Measurements from ENCODE around the gene ASTN1. TPM values are rescaled to one million over a fixed set of nuclear protein-coding genes. Genes with fewer than 3 reads are reported as not detected.

Gene ASTN1
- total RNA-seq, 1 experiment from 2014 or later, result 0.42 TPM

DNA sequence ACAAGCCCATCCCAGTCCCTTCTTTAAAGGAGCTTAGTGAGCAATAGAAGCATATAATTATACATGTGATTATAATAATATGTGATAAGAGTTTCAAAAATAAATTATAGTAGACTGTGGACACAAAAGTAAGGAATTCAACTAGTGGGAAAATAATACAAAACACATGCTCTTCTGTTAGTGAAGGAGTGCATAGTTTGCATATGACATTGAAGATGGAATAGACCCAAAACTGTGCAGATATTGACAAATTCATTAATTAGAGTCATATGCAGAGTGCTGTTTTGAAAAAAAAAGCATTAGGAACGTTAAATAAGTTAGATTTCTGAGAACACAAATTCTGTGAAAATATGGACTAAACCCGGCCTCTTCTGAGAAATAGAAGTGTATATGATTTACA, 278.8 kb downstream of the ASTN1 start (continued):
- TF ChIP-seq YY1 (IDR thresholded peaks at IDR 0.05; ENCODE audit: extremely low read depth, insufficient replicate concordance, low read depth, low read length) (no peak), CBX3 (IDR thresholded peaks at IDR 0.05; ENCODE audit: low read depth) (no peak), EGR1 (IDR thresholded peaks at IDR 0.05; ENCODE audit: low read depth) (no peak)

DNA sequence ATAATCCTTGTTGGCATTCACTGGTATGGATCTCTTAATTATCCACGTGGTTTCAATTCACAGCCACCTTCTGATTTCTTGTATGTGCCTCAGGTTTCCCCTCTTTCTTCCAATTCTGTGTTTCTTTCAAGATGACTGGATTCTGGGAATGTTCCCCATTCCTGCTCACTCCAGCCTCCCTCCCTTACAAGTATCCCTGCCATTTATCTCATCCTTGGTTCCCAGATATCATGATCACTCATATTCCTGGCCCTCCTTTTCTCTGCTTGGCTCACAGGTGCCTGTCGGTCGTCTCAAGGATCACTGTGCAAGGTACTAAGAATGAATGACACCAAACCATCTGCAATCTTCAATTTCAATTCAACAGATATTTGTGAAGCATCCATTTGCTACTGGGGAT, 279.2 kb downstream of the ASTN1 start:
- RAD21 ChIA-PET (ENCODE audit: low non-redundant PET in 1 of 2, low total read pairs in 2 of 2, uncharacterized antibody in 2 of 2, unreplicated experiment in 2 of 2), result no interaction called here
- no peak for DNase-seq (ENCODE audit: low read depth, low spot score)

DNA sequence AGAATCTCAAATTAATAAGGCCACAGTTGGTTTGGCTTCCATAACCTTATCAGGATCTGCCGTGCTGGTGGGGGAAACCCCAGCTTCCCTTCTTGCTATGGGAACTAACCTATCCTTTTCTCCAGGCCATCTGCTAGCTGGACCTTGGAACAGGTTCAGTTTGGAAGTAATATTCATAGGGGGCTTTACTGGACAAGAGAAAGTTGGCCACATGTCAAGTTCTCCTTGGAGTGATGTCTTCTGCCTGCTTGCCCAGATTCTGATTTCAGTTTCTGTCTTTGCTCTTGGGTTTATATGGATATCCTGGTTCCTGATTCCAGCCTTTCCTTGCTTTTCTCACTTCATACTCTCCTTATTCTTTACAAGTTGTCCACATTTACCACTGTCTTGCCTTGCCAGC, 279.6 kb downstream of the ASTN1 start:
- Histone ChIP-seq H3K36me3 (ENCODE audit: control insufficient read depth in 1 of 2, insufficient read depth in 2 of 2, low read length in 2 of 2) (no peaks in the 10 kb centered on the region), H3K9me2 (ENCODE audit: insufficient read depth) (no peaks in the 10 kb centered on the region), H2AFZ (ENCODE audit: low read depth, low read length, poor library complexity, severe bottlenecking) (no peak overlapping the region), H3K79me2 (ENCODE audit: insufficient read depth, low read length) (no peaks in the 10 kb centered on the region), H3K9me3 (ENCODE audit: control insufficient read depth in 1 of 2, insufficient read depth in 1 of 2, low read depth in 1 of 2, low read length in 2 of 2) (no peaks in the 10 kb centered on the region), H3K4me1 (ENCODE audit: control insufficient read depth in 1 of 2, insufficient read depth in 2 of 2, low read length in 2 of 2) (no peaks in the 10 kb centered on the region), H3K4me2 (ENCODE audit: low read length) (no peak overlapping the region), H3K4me3 (replicated peaks in 1 of 2; ENCODE audit: low read depth in 1 of 2, low read length in 2 of 2) (no peak overlapping the region), H3K27me3 (ENCODE audit: insufficient read depth, low read length) (peaks cover 27% of the 10 kb centered on the region), H3K9ac (ENCODE audit: low read length) (no peak overlapping the region), H3K27ac (ENCODE audit: low read depth, low read length) (no peak overlapping the region), H4K20me1 (ENCODE audit: insufficient read depth) (no peaks in the 10 kb centered on the region)
- ATAC-seq, result no peak
- RAD21 ChIA-PET (ENCODE audit: low non-redundant PET in 1 of 2, low total read pairs in 2 of 2, uncharacterized antibody in 2 of 2, unreplicated experiment in 2 of 2), result no interaction called here
- intact Hi-C loops (cut with micrococcal nuclease), result no loop called here
- no peak for DNase-seq (ENCODE audit: low read depth, low spot score)
- CTCF ChIA-PET, result no interaction called here
- POLR2A ChIA-PET, result no interaction called here
- no TSS peak for BruUV-seq (replicated peaks)
- TF ChIP-seq POLR2AphosphoS5 (IDR thresholded peaks at IDR 0.05; ENCODE audit: low read depth, low read length) (no peak), TCF7L2 (IDR thresholded peaks at IDR 0.05; ENCODE audit: borderline replicate concordance, extremely low read depth, insufficient read depth, insufficient read length) (no peak), YY1 (IDR thresholded peaks at IDR 0.05; ENCODE audit: extremely low read depth, insufficient replicate concordance, low read depth, low read length) (no peak), JUND (IDR thresholded peaks at IDR 0.05) (no peak), ZFX (IDR thresholded peaks at IDR 0.05) (no peak), SRF (IDR thresholded peaks at IDR 0.05; ENCODE audit: low read depth) (no peak), ELF1 (IDR thresholded peaks at IDR 0.05; ENCODE audit: borderline replicate concordance, low read depth) (no peak)
- TF ChIP-seq, protein P1, sequence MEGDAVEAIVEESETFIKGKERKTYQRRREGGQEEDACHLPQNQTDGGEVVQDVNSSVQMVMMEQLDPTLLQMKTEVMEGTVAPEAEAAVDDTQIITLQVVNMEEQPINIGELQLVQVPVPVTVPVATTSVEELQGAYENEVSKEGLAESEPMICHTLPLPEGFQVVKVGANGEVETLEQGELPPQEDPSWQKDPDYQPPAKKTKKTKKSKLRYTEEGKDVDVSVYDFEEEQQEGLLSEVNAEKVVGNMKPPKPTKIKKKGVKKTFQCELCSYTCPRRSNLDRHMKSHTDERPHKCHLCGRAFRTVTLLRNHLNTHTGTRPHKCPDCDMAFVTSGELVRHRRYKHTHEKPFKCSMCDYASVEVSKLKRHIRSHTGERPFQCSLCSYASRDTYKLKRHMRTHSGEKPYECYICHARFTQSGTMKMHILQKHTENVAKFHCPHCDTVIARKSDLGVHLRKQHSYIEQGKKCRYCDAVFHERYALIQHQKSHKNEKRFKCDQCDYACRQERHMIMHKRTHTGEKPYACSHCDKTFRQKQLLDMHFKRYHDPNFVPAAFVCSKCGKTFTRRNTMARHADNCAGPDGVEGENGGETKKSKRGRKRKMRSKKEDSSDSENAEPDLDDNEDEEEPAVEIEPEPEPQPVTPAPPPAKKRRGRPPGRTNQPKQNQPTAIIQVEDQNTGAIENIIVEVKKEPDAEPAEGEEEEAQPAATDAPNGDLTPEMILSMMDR (IDR thresholded peaks at IDR 0.05 in 2 of 3, conservative IDR thresholded peaks at IDR 0.05 in 1 of 3; ENCODE audit: borderline replicate concordance in 1 of 3, insufficient read depth in 1 of 3, low read depth in 2 of 3, low read length in 2 of 3), result no peak
- TF ChIP-seq, protein P2, sequence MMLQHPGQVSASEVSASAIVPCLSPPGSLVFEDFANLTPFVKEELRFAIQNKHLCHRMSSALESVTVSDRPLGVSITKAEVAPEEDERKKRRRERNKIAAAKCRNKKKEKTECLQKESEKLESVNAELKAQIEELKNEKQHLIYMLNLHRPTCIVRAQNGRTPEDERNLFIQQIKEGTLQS (IDR thresholded peaks at IDR 0.05), result no peak
- TF ChIP-seq, protein P3, sequence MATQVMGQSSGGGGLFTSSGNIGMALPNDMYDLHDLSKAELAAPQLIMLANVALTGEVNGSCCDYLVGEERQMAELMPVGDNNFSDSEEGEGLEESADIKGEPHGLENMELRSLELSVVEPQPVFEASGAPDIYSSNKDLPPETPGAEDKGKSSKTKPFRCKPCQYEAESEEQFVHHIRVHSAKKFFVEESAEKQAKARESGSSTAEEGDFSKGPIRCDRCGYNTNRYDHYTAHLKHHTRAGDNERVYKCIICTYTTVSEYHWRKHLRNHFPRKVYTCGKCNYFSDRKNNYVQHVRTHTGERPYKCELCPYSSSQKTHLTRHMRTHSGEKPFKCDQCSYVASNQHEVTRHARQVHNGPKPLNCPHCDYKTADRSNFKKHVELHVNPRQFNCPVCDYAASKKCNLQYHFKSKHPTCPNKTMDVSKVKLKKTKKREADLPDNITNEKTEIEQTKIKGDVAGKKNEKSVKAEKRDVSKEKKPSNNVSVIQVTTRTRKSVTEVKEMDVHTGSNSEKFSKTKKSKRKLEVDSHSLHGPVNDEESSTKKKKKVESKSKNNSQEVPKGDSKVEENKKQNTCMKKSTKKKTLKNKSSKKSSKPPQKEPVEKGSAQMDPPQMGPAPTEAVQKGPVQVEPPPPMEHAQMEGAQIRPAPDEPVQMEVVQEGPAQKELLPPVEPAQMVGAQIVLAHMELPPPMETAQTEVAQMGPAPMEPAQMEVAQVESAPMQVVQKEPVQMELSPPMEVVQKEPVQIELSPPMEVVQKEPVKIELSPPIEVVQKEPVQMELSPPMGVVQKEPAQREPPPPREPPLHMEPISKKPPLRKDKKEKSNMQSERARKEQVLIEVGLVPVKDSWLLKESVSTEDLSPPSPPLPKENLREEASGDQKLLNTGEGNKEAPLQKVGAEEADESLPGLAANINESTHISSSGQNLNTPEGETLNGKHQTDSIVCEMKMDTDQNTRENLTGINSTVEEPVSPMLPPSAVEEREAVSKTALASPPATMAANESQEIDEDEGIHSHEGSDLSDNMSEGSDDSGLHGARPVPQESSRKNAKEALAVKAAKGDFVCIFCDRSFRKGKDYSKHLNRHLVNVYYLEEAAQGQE (IDR thresholded peaks at IDR 0.05; ENCODE audit: low read depth), result no peak

More for the DNA sequence above, 279.2 kb downstream of the ASTN1 start:
- no peak for ATAC-seq
- no TSS peak for BruUV-seq (replicated peaks)
- H3K4me2 ChIP-seq (ENCODE audit: low read length), result no peak overlapping the region
- CTCF ChIA-PET, result no interaction called here
- no peaks in the 10 kb centered on the region for H3K9me2 ChIP-seq (ENCODE audit: insufficient read depth)
- no peaks in the 10 kb centered on the region for H3K4me1 ChIP-seq (ENCODE audit: control insufficient read depth in 1 of 2, insufficient read depth in 2 of 2, low read length in 2 of 2)
- no peak overlapping the region for H3K9ac ChIP-seq (ENCODE audit: low read length)
- H3K9me3 ChIP-seq (ENCODE audit: control insufficient read depth in 1 of 2, insufficient read depth in 1 of 2, low read depth in 1 of 2, low read length in 2 of 2), result no peaks in the 10 kb centered on the region
- no peaks in the 10 kb centered on the region for H4K20me1 ChIP-seq (ENCODE audit: insufficient read depth)
- no peak overlapping the region for H3K4me3 ChIP-seq (replicated peaks in 1 of 2; ENCODE audit: low read depth in 1 of 2, low read length in 2 of 2)
- H2AFZ ChIP-seq (ENCODE audit: low read depth, low read length, poor library complexity, severe bottlenecking), result no peak overlapping the region
- peaks cover 28% of the 10 kb centered on the region for H3K27me3 ChIP-seq (ENCODE audit: insufficient read depth, low read length)
- TF ChIP-seq EZH2phosphoT487 (IDR thresholded peaks at IDR 0.05; ENCODE audit: borderline replicate concordance), result no peak
- TF ChIP-seq, protein P4, sequence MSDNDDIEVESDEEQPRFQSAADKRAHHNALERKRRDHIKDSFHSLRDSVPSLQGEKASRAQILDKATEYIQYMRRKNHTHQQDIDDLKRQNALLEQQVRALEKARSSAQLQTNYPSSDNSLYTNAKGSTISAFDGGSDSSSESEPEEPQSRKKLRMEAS (IDR thresholded peaks at IDR 0.05), result no peak
- TF ChIP-seq SIN3A (IDR thresholded peaks at IDR 0.05; ENCODE audit: low read depth), result no peak
- TF ChIP-seq EGR1 (IDR thresholded peaks at IDR 0.05; ENCODE audit: low read depth), result no peak
- no peaks in the 10 kb centered on the region for H3K36me3 ChIP-seq (ENCODE audit: control insufficient read depth in 1 of 2, insufficient read depth in 2 of 2, low read length in 2 of 2)
- H3K79me2 ChIP-seq (ENCODE audit: insufficient read depth, low read length), result no peaks in the 10 kb centered on the region
- no peak overlapping the region for H3K27ac ChIP-seq (ENCODE audit: low read depth, low read length)
- intact Hi-C loops (cut with micrococcal nuclease), result no loop called here
- POLR2A ChIA-PET, result no interaction called here

All from HCT116 (cell line).